Measurements from ENCODE around the gene JDP2.

Gene JDP2

DNA sequence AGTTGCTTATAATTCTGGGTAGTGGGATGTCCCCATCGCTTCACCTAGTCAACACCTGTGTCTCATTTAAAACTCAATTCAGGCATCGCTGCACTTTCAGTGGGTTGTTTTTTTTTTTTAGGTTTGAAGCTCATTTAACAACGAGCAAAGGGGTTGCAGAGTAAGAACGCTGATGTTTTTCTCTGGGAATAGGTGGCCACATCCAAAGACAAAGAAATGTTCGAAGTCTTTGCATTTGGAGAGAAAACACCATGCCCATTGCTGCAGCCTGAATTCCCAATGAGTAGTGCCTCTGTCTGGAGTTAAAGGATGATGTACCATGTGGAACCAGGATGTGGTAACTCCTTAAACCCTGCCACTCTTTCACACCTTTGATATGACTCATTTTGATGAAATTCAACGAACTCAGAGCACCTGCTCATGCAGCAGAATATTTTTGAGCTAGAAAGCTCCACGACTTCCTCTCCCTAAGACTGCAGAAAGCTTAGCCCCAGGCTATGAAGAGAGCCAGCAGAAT, 59.4 kb downstream of the JDP2 start:
- Histone ChIP-seq H3K27me3 (no peaks in the 10 kb centered on the region), H3K9ac (no peak overlapping the region), H3K4me1 (peaks cover 7% of the 10 kb centered on the region; the same call in 1 of the 2 replicates), H3K4me2 (no peak overlapping the region), H3K9me3 (no peaks in the 10 kb centered on the region), H4K20me1 (no peaks in the 10 kb centered on the region), H3K27ac (no peak overlapping the region), H3K36me3 (no peaks in the 10 kb centered on the region), H3K4me3 (no peak overlapping the region)
- TF ChIP-seq Cebpa-rat (IDR thresholded peaks at IDR 0.05) = no peak

DNA sequence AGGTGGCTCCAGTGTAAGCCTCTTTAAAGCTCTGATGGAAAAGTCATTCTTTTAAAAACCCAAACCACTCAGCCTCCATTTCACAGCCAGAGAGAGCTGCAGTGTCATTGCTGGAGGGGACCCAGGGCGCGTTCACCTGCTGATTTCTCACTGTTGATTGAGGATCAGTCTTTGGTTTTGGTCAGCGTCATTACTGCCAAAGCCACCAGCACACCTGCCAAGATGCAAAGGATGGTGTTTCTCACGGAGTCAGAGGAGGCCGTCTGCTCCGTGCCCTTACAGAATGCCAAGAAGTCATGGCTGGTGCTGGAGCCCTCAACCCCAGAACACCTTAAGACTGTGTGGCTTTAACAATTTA, 61.6 kb downstream of the JDP2 start:
- Histone ChIP-seq H4K20me1 (no peaks in the 10 kb centered on the region), H3K4me2 (no peak overlapping the region), H3K4me3 (no peak overlapping the region), H3K4me1 (peaks cover 7% of the 10 kb centered on the region; the same call in 1 of the 2 replicates), H3K36me3 (no peaks in the 10 kb centered on the region), H3K9ac (no peak overlapping the region), H3K27ac (no peak overlapping the region), H3K27me3 (no peaks in the 10 kb centered on the region), H3K9me3 (no peaks in the 10 kb centered on the region)
- no peak for TF ChIP-seq Cebpa-rat (IDR thresholded peaks at IDR 0.05)

DNA sequence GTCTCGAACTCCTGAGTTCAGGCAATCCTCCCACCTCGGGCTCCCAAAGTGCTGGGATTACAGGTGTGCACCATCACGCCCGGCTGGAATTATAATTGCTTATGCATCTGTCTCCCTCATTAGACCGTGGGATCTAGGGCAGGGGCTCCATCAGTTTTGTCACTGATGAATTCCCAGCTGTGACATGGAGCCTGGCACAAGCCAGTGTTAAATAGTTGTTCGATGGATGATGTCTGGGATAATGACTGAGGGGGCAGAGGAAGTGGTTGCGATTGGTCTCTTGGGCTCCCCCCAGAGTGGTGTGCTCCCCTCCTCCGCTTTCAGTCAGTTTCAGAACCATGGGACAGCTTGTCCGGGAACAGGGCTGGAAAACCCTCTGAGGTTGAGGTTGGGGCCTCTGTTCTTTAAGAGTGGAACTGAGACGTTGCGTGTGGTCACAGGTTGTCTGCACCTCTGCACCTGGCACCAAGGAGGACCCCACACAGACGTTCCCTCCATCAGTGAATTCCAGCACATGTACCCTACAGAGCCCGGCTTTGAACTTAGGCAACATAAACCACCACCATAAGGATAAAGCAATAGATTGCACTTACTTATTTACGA, 63.7 kb downstream of the JDP2 start:
- no peak for TF ChIP-seq Cebpa-rat (IDR thresholded peaks at IDR 0.05)
- H3K4me1 ChIP-seq = peaks cover 13% of the 10 kb centered on the region
- no peak overlapping the region for H3K9ac ChIP-seq
- no peaks in the 10 kb centered on the region for H3K36me3 ChIP-seq
- no peaks in the 10 kb centered on the region for H3K9me3 ChIP-seq
- H3K27ac ChIP-seq = no peak overlapping the region
- no peaks in the 10 kb centered on the region for H3K27me3 ChIP-seq
- H4K20me1 ChIP-seq = no peaks in the 10 kb centered on the region
- H3K4me3 ChIP-seq = no peak overlapping the region
- H3K4me2 ChIP-seq = no peak overlapping the region

DNA sequence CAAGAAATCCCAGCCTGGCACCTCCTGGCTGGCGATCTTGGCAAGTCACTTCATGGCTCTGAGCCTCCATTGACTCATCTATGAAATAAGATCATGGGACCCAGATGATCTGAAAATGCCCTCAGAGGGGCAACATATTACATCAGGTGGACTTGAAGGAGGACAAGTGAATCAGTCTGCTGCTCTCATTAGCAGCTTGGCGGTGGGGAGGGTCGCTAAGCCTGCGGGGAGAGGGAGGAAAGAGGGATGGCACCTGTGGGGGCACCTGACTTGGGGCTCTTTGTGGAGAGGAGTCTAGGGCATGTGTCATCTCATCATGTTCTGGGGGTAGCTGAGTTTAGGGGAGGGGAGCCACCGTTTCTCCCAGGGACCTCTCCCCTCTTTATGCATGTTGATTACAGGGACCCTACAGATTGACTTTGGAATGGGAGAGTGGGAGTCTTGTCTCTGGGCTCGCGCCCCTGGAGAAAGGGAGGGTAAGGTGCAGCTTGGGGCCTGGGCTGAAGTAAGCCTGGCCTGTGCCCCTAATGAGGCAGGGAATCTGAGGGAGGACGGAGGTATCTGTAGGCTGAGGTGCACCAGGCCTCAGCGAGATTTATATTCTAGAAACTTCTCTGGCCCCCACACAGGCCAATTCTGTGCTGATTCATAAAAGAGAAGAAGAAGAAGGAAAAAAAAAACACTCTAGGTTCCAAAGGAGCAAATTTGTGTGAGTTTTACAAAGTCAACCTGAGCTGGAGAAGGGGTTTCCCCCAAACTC, 65.2 kb downstream of the JDP2 start:
- Histone ChIP-seq H3K27me3 (no peaks in the 10 kb centered on the region), H3K9ac (no peak overlapping the region), H4K20me1 (no peaks in the 10 kb centered on the region), H3K4me3 (no peak overlapping the region), H3K4me2 (no peak overlapping the region), H3K36me3 (no peaks in the 10 kb centered on the region), H3K9me3 (no peaks in the 10 kb centered on the region), H3K27ac (no peak overlapping the region), H3K4me1 (peaks cover 22% of the 10 kb centered on the region)
- TF ChIP-seq Cebpa-rat (IDR thresholded peaks at IDR 0.05) = no peak

DNA sequence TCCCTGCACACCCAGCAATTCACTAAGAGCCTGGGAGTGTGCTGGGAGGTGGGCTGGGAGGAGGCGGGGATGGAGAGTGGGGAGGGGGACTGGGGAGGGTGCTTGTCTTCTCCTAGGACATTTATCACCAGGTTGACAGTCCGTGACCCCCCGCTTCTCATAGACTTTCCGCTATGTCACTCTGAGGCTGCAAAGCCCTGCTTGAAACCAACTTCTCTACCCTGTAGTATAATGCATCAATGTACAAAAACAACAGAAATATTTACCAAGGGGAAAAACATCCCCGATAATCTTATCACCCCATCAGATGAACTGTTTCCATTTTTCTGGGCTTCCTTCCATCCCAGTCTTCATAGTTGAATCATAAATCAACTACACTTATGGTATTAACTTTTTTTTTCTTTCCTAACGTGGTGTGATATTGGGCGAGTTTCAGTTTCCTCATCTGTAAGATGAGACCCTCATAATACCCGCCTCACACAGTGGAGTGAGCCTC, 65.8 kb downstream of the JDP2 start:
- Histone ChIP-seq H3K9ac (no peak overlapping the region), H3K4me1 (peaks cover 28% of the 10 kb centered on the region), H3K9me3 (no peaks in the 10 kb centered on the region), H3K4me2 (no peak overlapping the region), H3K27ac (no peak overlapping the region), H3K4me3 (no peak overlapping the region), H3K36me3 (no peaks in the 10 kb centered on the region), H4K20me1 (no peaks in the 10 kb centered on the region), H3K27me3 (no peaks in the 10 kb centered on the region)
- no peak for TF ChIP-seq Cebpa-rat (IDR thresholded peaks at IDR 0.05)

DNA sequence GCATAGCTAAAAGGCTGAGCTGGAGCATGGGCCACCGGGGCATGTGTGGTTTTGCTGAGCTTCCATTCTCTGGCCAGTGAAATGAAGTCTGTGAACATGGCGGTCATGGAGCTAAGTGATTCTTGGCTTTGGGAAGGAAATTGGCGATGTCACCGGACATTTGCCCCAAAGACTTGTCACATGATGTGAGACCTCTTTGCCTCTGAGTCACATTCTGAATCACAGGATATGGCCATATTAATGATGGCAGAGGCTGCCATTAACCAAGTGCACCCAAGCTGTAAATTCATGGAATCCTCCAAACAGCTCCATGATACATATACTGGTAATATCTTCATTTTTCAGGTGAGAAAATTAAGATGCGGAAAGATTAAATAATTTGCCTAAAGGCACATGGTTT, 67.1 kb downstream of the JDP2 start:
- H3K4me3 ChIP-seq = no peak overlapping the region
- no peaks in the 10 kb centered on the region for H4K20me1 ChIP-seq
- H3K4me1 ChIP-seq = peaks cover 41% of the 10 kb centered on the region
- no peak for TF ChIP-seq Cebpa-rat (IDR thresholded peaks at IDR 0.05)
- H3K9me3 ChIP-seq = no peaks in the 10 kb centered on the region
- H3K36me3 ChIP-seq = no peaks in the 10 kb centered on the region
- no peak overlapping the region for H3K4me2 ChIP-seq
- H3K27ac ChIP-seq = no peak overlapping the region
- H3K9ac ChIP-seq = no peak overlapping the region
- no peaks in the 10 kb centered on the region for H3K27me3 ChIP-seq

DNA sequence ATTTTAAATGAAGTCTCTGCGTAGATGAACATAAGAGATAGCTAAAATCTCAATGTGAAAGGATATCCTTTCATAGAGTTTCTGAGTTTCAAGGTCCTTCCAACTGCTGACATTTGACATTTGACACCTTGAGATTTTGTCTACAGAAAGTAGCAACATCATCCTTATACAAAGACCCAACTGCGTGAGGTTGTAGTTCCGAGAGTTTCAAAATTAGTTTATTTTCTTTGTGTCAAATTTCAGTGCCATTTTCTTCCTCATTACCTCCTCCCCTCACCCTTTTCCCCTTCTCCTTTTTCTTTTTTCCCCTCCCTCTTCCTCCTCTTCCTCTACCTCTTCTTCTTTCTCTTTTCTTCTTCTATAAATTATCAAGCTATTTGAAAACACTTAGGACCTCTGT, 67.6 kb downstream of the JDP2 start:
- Histone ChIP-seq H3K27me3 (no peaks in the 10 kb centered on the region), H3K36me3 (no peaks in the 10 kb centered on the region), H3K9ac (no peak overlapping the region), H4K20me1 (no peaks in the 10 kb centered on the region), H3K9me3 (no peaks in the 10 kb centered on the region), H3K4me3 (no peak overlapping the region), H3K4me2 (no peak overlapping the region), H3K27ac (no peak overlapping the region), H3K4me1 (peaks cover 42% of the 10 kb centered on the region)
- TF ChIP-seq Cebpa-rat (IDR thresholded peaks at IDR 0.05) = no peak

DNA sequence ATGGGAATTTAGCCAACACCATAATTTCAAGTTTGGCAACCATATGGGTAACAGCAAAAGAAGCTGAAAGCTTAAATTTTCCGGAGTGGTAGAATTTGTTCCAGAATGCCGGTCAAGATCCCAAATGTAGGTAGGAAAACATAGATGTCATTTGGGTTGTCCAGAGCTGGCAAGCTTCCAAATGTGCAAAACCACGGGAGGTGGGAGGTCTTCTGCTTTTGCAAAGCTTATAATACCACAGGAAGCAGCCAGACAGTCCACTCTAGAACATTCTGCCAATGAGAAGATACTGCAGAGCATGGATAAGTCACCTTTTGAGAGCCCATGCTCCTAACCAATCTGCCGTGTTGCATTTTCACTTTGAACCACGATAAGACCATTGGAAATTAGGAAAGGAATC, 68.1 kb downstream of the JDP2 start:
- Histone ChIP-seq H3K9ac (no peak overlapping the region), H3K4me2 (peak overlapping the region; percentile 49; the same call in 1 of the 2 replicates), H3K27ac (no peak overlapping the region), H3K4me1 (peaks cover 42% of the 10 kb centered on the region), H4K20me1 (no peaks in the 10 kb centered on the region), H3K27me3 (no peaks in the 10 kb centered on the region), H3K36me3 (no peaks in the 10 kb centered on the region), H3K9me3 (no peaks in the 10 kb centered on the region), H3K4me3 (no peak overlapping the region)
- TF ChIP-seq Cebpa-rat (IDR thresholded peaks at IDR 0.05) = no peak

DNA sequence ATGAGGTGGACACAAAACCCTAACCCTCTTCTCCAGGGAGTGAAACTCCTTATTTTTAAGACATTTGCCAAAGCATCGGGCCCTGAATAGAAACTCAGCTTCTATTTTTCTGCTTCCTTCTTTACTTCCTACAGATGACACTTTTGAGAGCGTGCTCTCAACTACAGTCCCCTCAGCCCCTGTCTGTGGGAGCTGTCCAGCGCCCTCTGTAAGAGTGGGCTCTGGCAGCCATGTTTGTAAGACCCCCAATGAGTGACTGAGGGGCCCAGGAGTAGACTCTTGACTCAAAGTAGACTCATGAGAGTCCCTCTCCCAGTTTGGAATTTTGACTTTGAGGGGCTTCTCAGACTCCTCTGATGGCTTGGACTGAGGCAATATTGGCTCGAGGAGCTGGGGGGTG, 68.9 kb downstream of the JDP2 start:
- Histone ChIP-seq H3K36me3 (no peaks in the 10 kb centered on the region), H3K27me3 (no peaks in the 10 kb centered on the region), H3K27ac (no peak overlapping the region), H3K9ac (no peak overlapping the region), H3K4me1 (peaks cover 42% of the 10 kb centered on the region), H3K4me2 (peak overlapping the region; percentile 49), H4K20me1 (no peaks in the 10 kb centered on the region), H3K4me3 (no peak overlapping the region), H3K9me3 (no peaks in the 10 kb centered on the region)
- no peak for TF ChIP-seq Cebpa-rat (IDR thresholded peaks at IDR 0.05)

DNA sequence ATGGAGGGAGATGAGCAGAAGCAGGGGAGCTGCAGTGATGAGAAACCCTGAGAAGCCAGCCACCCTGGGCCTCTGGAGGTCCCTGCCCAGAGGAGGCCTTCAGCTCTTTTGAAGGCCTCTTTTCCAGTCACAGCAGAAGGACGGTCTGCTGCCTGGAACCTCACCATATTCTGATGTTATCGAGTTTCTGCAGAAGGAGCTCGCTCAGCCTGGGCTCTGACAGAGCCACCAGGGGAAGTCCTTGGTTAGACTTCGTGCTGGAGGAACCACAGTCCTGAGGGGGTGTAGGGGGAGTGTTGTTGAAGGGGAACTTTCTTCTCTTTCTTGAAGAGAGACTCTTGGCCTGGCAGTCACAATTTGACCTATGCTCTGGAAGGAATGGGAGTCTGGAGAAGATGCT, 69.4 kb downstream of the JDP2 start:
- TF ChIP-seq Cebpa-rat (IDR thresholded peaks at IDR 0.05) = no peak
- no peaks in the 10 kb centered on the region for H3K27me3 ChIP-seq
- H3K9ac ChIP-seq = no peak overlapping the region
- H3K27ac ChIP-seq = no peak overlapping the region
- peak overlapping the region; percentile 49 for H3K4me2 ChIP-seq
- H4K20me1 ChIP-seq = no peaks in the 10 kb centered on the region
- H3K4me3 ChIP-seq = no peak overlapping the region
- H3K9me3 ChIP-seq = no peaks in the 10 kb centered on the region
- peaks cover 42% of the 10 kb centered on the region for H3K4me1 ChIP-seq
- H3K36me3 ChIP-seq = no peaks in the 10 kb centered on the region
